Colonic mucosa (tissue), 4 donors: ENCODE data around the gene SMAD4. TPM values are rescaled to one million over a fixed set of nuclear protein-coding genes. Genes with fewer than 3 reads are reported as not detected.

ENCODE experiments used
- DNase-seq: peaks from one replicate; pipeline ENCODE4 v3.0.0-alpha.2; 2020
- H3K27ac ChIP-seq: fragments of 200-600 bp; one replicate; pipeline ENCODE4 v1.8.0; 2021
- H3K27me3 ChIP-seq: fragments of 200-600 bp; one replicate; pipeline ENCODE4 v1.8.0; 2021
- H3K36me3 ChIP-seq: fragments of 200-600 bp; one replicate; pipeline ENCODE4 v1.8.0; 2021
- H3K4me1 ChIP-seq: fragments of 200-600 bp; one replicate; pipeline ENCODE4 v1.8.0; 2021; ENCODE audit warnings: mild to moderate bottlenecking
- H3K4me3 ChIP-seq: fragments of 200-600 bp; one replicate; pipeline ENCODE4 v1.8.0; 2021
- H3K9ac ChIP-seq, 2 donors: one replicate each; pipeline ENCODE4 v1.7.0; 2013; ENCODE audit warnings: control low read depth in 2 of 2, low read depth in 2 of 2, low read length in 2 of 2
- H3K9me3 ChIP-seq: fragments of 200-600 bp; one replicate; pipeline ENCODE4 v1.8.0; 2021
- intact Hi-C: fragments of 100-400 bp; cut with DNase I; formaldehyde crosslinking; loops from one replicate; pipeline ENCODE4 v1.14.1; 2022
- total RNA-seq, 2 donors: library from RNA; stranded (reverse); fragmentation: NEBNext Ultra II Directional in 1 of 2; extraction: Animal tissue kit (Norgen Biotek cat#: 25700) in 1 of 2; gene quantifications; one replicate each; pipeline ENCODE4 v1.2.1, GENCODE V29; 2021
- TF ChIP-seq, protein P1 (sequence below): fragments of 200-600 bp; IDR thresholded peaks from one replicate; pipeline ENCODE4 v1.8.0; 2022; ENCODE audit warnings: antibody characterized with exemption, mild to moderate bottlenecking
- donor health status: healthy.
- donor health status: DM: no; HTN: no; CAD: no.
- donor health status: DM: no; HTN: no; CAD: no.

SMAD4 gene
- total RNA-seq, 2 donors from 2014 or later: 74.0 to 106 TPM

DNA sequence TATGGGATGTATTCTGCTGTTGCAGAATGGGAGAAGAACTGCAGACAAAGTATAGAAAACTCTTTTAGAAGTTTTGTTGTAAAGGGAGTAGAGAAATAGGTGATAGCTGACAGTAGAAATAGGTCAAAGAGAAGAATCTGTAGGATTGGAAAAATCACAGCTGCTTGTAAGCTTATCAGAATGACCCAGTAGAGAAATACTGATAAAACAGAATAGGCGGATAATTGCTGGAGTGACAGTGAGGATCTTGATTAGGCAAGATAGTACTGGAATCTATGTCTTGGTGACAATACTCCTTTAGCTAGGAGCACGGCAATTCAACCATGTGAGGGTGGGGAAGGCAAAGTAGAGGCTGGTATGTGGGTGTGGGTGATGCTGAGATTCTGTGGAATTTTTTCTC lies 4.5 kb upstream of the SMAD4 start:
- Histone ChIP-seq H3K9me3 (no peaks in the 10 kb centered on the region), H3K4me1 (no peaks in the 10 kb centered on the region), H3K9ac (no peak overlapping the region), H3K27ac (no peak overlapping the region), H3K27me3 (no peaks in the 10 kb centered on the region), H3K4me3 (no peak overlapping the region), H3K36me3 (no peaks in the 10 kb centered on the region)
- no peak for DNase-seq
- TF ChIP-seq, protein P1, sequence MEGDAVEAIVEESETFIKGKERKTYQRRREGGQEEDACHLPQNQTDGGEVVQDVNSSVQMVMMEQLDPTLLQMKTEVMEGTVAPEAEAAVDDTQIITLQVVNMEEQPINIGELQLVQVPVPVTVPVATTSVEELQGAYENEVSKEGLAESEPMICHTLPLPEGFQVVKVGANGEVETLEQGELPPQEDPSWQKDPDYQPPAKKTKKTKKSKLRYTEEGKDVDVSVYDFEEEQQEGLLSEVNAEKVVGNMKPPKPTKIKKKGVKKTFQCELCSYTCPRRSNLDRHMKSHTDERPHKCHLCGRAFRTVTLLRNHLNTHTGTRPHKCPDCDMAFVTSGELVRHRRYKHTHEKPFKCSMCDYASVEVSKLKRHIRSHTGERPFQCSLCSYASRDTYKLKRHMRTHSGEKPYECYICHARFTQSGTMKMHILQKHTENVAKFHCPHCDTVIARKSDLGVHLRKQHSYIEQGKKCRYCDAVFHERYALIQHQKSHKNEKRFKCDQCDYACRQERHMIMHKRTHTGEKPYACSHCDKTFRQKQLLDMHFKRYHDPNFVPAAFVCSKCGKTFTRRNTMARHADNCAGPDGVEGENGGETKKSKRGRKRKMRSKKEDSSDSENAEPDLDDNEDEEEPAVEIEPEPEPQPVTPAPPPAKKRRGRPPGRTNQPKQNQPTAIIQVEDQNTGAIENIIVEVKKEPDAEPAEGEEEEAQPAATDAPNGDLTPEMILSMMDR: no peak
- intact Hi-C loops: loop anchor here (5.0 kb wide), 1 partner anchor 58 kb away; the partner anchor contains the start of gene ELAC1

DNA sequence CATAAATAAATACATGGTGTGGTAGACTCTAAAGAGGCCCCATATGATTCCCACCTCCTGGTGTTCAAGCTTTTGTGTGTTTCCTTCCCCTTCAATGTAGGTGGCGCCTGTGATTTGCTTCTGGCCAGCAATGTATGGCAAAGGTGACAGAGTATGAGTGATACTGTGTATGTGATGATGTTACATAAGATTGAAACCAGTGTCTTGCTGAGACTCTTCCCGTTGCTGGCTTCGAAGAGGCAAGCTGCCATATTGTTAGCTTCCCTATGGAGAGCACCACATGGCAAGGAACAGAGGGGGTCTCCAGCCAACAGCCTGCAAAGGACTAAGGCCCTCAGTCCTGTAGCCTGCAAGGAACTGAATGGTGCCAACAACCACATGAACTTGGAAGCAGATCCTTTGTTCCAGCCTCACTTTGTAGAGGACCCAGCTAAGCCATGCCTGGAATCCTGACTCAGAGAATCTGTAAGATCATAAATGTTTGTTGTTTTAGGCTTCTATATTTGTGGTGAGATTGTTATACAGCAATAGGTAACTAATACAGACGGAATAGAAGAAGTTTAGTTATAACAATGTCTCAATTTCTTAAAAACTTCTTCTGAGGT lies 1.7 kb upstream of the SMAD4 start:
- intact Hi-C loops: loop anchor here (5.0 kb wide), 1 partner anchor 61 kb away; the partner anchor contains the start of gene ELAC1
- DNase-seq: peak; percentile 43
- no peak overlapping the region for H3K4me3 ChIP-seq

DNA sequence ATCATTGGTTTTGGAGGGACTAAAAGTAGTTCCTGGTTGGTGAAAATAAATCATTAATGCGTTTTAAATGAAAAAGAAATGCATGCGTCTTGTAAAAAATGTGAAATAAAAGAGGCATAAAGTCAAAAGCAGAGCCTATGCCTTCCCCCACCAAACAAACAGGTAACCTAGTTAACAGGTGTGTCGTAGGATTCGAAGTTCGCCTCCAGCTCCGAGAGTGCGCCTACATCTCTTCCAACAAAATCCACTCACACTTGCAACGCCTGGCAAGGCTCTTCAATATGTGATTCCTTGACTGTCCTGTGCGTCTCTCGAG lies 677 bp upstream of the SMAD4 start:
- Histone ChIP-seq H3K9me3 (no peaks in the 10 kb centered on the region), H3K36me3 (no peaks in the 10 kb centered on the region), H3K9ac (peak overlapping the region; percentile 80 to 84), H3K4me3 (peak overlapping the region; percentile 44), H3K27ac (peak overlapping the region; percentile 94), H3K27me3 (no peaks in the 10 kb centered on the region), H3K4me1 (no peaks in the 10 kb centered on the region)
- DNase-seq: no peak
- intact Hi-C loops: loop anchor here (5.0 kb wide), 1 partner anchor 62 kb away; the partner anchor contains the start of gene ELAC1
- TF ChIP-seq, protein P1: no peak

More for the DNA sequence above, 1.7 kb upstream of the SMAD4 start:
- TF ChIP-seq, protein P1: no peak
- H3K27me3 ChIP-seq: no peaks in the 10 kb centered on the region
- no peak overlapping the region for H3K27ac ChIP-seq
- no peaks in the 10 kb centered on the region for H3K4me1 ChIP-seq
- no peaks in the 10 kb centered on the region for H3K36me3 ChIP-seq
- H3K9ac ChIP-seq: no peak overlapping the region
- H3K9me3 ChIP-seq: no peaks in the 10 kb centered on the region

DNA sequence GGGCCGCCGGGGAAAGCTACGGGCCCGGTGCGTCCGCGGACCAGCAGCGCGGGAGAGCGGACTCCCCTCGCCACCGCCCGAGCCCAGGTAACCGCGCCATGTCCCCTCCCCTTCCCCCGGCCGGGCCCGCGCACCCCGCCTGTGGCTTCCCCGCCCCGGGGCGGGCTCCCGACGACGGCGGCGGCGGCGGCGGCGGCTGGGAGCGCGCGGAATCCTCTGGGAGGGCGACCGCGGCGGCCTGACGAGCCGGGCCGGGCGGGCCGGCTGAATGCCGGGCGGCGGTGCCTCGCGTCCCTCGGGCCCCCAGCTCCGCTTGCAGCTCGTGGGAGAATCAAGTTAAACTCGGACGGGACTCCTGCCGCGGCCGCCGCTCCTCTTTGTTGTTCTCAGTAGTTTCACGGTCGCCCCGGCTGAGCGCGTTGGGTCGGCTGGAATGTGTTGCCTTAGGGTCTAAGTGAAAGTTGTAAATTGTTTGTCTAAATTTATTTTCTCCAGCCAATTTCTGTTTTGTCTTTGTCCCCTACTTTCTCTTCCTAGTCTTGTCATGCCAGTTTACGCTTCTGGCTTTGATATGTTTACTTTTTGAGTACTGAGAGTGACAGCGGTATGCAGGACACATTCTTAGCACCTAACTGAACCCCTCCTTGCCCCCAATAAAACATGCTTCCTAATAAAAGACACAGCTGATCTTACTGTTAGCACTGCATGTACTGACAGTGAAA lies 685 bp downstream of the SMAD4 start:
- Histone ChIP-seq H3K27me3 (no peaks in the 10 kb centered on the region), H3K4me3 (peak overlapping the region; percentile 44), H3K4me1 (no peaks in the 10 kb centered on the region), H3K27ac (peak overlapping the region; percentile 94), H3K9ac (peak overlapping the region; percentile 93 to 97), H3K9me3 (no peaks in the 10 kb centered on the region), H3K36me3 (no peaks in the 10 kb centered on the region)
- TF ChIP-seq, protein P1: no peak
- peak; percentile 83 for DNase-seq
- intact Hi-C loops: no loop called here

DNA sequence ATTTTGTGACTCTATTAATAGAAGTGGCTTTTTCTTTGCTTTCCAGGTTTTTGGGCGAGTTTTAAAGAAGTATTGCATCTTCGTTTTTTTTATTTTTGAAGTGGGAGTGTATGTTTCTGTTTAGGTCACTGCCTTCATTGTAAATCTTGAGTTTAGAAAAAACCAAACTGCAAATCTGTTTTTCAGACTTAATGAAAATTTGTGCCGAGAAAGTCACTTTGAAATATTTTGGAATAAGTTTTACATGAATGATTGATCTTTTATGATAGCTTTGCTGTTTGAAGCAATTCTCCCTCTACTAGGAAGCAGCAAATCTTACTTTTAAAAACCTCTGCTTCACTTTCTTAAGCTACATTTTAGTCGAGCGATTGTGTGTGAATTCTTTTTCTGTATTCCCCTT lies 2.2 kb downstream of the SMAD4 start:
- Histone ChIP-seq H3K4me1 (no peaks in the 10 kb centered on the region), H3K9ac (no peak overlapping the region), H3K27me3 (no peaks in the 10 kb centered on the region), H3K36me3 (no peaks in the 10 kb centered on the region), H3K4me3 (no peak overlapping the region), H3K27ac (no peak overlapping the region), H3K9me3 (no peaks in the 10 kb centered on the region)
- TF ChIP-seq, protein P1: no peak
- DNase-seq: no peak
- intact Hi-C loops: no loop called here
